Dedifferentiated amniotic fluid mesenchymal stem cell (primary cell): ENCODE measurements around the gene KRT15.

Experiments
- DNase-seq: peaks from one replicate; pipeline ENCODE4 v3.0.0-alpha.2; 2016; ENCODE audit errors: extremely low spot score

The KRT15 gene

DNA sequence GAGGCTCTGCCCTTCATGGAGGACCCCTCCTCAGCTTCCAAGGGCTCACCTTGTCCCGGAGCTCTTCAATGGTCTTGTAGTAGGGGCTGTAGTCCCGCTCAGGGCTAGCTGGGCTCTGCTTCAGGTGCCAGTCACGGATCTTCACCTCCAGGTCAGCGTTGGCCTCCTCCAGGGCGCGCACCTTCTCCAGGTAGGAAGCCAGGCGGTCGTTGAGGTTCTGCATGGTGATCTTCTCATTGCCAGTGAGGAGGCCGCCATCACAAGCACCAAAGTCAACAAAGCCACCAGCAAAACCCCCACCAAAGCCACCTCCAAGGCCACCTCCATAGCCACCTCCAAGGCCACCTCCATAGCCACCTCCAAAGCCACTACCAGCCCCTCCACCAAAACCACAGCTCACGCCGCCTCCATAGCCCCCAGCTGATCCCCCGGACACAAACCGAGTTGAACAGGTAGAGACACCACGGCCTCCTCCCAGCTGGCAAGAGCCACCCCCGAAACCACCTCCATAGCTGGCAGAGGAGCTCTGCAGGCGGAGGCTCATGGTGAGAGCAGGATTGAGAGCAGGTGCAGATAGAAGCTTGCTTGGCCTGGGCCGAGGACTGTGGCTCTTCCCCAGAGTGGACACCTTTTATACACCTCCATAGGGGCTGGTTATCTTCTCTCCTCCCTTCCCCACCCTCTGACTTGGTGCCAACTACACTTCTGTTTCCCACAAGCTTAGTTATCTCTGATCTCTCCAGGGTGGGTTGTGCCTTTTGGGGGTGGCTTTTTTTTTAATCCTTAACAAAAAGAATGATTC lies 13.5 kb downstream of the KRT15 start, which contains the start of gene KRT13:
TSS of gene KRT13 (minus strand) at position 606 of the 802 bp plus-strand sequence. CDS start at position 544, 62 bp downstream.
- no peak for DNase-seq

DNA sequence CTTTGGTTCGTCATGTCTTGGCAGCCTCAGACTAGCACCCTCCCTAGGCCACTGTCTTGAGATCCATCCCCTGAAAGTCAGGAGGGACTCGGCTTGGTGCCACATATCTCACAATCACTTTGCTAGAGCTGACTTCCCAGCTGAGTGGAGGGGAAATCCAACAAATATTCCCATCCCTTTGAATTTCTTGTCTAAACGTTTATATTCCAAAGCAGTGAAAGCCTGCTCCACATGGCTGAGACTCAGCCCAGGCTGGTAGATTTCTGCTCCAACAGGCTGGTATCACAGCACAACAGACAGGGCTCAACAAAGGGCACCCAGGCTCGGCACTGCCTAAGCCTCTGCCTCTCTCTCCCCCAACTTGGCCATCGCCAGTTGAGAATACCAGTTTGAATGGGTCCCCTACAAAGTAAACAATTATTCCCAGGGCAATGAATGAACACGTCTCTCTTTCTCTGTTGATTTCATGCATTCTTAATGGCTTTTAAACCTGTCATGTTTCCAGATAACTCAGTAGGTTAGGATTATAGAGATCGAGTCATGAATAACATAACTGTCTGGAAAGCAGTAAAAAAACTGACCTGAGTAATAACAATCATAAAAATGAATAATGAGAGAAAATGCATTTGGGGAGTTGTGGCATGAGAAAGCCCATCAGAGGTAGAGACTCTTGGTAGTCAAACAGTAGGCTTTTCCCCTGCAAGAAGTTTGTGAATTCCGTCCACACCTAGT lies 14.3 kb downstream of the KRT15 start:
- no peak for DNase-seq

DNA sequence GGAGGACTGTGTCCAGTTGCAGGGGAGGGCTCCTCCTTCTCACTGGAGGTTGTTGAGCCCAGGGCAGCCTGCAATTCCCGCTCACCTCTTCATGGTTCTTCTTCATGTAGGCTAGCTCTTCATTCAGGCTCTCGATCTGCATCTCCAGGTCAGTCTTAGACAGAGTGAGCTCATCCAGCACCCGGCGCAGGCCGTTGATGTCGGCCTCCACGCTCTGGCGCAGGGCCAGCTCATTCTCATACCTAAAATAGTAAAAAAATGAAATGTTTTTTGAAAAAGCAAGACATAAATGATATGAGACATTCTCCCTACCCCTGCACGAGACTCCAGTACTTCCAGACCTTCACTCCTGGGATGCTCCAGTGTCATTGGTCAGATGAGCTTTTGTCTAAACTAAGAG lies 15.5 kb downstream of the KRT15 start:
- no peak for DNase-seq

DNA sequence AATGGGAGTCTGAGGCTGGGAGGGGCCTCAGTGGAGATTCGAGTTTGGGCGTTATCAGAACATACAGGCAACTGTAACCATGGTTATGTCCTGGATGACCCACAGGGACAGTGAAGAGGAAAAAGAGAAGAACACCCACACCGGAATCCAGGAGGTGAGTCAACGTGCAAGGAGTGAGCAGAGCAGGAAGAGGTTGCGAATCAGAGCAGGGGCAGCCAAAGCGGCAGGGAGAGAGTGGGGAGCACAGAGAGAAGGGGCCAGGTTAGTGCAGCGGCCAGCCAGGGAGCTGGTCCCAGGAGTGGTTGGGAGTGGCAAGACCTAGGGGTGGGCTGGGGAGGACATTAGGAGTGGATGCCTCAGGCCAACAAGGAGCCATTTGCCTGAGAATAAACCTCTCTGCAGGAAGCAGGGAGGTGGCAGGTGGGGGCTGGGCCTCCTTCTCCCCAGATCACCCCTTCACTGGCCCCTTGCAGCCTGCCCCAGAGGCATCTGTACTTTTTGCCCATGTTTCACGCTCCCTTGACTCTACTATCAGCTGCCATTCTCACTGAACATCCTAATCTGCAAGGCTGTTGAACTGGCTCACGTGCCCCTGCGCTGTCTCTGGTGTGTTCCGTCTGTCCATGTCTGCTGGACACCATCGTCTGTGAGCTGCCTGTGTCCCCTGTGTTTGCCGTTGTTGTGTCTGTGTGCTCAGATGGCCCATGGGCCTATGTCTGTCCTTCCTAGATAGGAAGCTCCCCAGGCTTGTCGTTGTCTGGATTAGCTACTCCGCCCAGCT lies 18.4 kb downstream of the KRT15 start:
- DNase-seq, result no peak

DNA sequence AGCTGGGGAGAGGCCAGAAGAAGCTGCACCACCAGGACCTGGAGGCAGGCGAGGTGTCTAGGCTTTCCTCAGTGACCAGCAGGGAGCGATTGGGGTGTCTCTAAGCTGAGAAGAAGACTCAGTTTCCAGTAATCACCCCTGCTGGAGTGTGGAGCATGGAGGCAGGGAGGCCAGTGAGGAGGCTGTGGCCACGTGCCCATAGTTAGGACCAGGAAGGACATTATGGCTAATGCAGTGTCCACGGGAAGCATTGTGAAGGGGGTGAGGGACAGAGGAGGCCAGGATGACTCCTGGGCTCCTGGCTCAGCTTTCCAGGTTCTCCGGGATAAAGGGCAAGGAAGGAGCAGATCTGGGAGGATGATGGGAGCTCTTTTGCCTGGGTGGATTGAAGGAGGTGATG lies 19.0 kb downstream of the KRT15 start:
- DNase-seq, result no peak

DNA sequence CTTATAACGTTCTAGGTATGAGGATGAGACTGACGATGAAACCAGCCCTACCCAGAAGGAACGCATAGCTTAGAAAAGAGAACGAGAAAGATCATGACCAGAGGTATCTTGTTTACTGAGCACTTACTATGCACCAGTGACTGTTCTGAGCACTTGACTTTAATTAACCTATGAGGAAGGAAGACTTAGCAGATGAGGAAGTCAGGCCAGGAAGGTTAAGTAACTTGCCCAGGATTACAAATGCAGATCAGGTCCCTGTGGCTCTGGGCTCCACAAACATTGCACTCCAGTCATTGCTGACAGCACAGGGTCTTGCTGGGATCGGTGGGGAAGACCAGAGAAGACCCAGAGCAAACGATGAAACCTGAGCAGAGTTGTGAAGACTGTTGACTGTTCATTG lies 20.4 kb downstream of the KRT15 start:
- DNase-seq, result no peak

DNA sequence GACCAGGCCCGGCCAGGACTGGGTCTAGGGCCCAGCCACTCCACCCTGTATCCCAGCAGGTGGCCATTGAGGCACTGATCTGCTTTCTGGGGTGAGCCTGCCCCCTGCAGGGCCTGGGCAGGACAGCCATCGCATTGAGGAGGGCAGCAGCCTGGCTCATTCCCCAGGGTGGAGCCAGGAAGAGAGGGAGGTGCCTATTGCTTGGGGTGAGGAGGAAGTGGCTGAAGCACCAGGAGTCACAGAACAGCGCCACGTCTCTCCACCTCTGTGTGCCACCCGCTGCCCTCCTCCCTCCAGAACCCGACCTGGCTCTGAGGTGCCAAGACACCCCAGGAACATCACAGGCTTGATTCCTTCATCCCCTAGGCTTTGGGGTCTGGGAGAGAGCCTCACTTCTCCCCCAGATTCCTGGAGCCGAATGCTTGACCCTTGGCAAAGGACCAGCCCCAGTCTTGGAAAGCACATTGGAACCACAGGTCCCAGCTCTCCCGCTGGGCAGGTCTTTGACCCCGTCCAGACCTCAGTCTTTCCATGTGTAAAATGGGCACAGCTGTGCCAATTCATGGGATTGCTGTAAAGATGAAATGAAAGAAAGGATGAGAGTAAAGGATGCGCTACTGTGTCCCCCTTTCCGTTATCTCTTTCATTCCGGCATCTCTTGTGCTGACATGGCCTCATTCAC lies 21.7 kb downstream of the KRT15 start:
- peak; percentile 34 for DNase-seq

DNA sequence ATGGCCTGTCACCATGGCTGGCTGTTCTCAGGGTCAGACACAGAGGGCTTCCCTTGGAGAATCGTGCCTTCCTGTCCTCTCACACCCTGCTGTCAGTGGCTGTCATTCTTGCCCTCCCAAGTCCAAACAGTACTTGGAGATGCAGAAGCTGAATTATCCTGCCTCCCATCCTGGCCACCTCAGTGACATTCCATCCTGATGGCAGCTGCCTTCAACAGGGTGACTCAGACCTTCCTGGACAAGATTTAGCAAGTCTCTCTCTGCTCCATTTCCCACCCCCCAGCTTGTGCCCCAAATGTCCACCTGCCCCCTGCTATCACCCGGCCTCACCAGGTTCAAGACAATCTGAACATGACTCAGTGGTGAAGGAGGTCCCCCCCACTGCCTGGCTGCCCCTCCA lies 24.2 kb downstream of the KRT15 start:
- no peak for DNase-seq

DNA sequence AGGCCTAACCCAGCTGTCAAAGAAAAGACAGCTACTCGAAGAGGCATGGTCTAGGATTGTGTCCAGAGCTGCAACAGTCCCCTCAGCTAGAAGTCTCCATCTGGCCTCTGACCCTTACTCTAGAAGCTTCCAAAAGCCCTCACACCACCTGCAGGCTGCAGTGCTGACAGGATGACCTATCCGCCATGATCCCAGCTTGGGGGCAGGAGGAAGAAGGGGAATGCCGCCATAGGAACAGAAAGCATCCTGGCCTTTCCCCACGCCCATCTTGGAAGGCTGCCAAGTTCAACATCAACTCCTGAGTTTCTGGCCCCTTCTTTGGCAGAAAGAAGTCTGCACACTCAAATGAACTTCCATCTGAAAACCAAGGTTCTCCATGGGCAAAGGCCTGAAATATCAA lies 25.9 kb downstream of the KRT15 start:
- DNase-seq, result no peak

DNA sequence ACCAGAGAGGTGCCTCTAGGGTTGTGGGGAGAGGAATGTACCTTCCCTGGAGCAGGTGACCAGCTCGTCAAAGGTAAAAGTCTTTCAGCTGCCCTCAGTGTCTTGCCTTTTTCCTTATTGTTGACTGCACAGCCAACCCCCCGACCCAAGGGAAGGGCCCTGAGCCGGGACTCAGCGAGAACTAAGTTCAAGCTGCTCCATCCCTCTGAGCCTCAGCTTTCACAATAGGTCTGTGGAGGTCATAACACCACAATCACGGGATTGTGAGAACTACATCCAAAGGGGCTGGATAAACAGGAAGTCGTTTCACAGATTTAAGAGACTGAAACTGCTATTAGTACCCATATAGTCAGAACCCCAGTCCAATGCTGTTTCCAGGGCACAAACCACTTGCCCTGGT lies 26.3 kb downstream of the KRT15 start:
- DNase-seq, result no peak

DNA sequence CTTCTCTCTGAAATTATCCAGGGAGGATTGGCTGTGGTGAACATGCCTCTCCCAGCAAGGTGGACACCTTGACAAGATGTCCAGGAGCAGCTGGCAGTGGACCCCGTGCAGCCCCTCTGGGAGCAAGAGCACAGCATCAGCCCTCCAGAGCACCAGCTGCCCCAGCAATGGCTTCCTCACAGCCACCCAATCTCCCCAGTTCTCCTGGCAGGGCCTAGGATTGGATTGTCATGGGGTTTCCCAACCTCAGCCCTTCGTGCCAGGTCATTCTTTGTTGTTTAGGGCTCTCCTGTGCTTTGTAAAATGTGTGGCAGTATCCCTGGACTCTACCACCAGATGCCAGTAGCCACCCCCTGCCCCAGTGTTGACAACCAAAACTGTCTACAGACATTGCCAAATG lies 27.2 kb downstream of the KRT15 start:
- DNase-seq, result no peak

DNA sequence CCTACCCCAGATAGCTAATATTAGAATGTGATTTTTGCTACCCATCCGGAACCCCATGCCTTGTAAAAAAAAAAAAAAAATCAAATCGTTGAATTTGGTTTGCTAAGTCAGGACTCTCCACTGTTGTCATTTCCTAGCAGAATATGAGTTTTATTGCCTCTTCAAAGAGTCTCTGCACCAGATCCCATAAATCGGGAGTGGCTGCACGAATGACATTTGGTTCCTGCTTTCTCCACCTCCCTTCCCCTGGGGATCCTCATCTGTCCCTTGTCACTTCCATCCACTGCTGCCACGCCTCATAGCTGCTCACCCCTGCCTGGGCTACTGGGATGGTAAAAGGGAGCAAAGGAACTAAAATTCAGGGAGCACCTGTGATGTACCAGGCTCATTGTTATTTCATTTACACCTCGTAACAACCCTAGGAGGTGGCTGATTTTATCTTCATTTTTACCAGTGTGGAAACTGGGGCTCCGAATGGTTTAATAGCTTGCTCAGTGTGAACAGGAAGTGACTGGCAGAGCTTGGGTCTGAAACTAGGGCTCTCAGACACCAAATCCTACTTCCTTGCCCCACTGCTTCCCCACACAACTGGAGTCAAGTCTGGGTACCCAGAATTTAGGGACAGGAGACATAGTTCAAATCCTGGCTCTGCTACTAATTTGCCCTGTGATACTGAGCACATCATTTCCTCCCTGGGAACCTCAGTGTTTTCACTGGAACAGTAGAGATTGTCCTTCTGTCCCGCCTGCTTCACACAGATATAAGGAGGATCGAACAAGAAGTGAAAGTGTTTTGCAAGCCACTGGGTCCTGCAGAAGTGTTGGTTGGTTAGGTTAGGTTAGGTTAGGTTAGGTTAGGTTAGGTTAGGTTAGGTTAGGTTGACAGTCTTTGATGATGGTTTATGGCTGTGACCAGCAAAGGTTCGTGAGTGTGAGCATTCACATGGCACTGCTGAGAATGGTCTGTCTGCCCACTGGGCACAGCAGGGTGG lies 28.4 kb downstream of the KRT15 start:
- no peak for DNase-seq

DNA sequence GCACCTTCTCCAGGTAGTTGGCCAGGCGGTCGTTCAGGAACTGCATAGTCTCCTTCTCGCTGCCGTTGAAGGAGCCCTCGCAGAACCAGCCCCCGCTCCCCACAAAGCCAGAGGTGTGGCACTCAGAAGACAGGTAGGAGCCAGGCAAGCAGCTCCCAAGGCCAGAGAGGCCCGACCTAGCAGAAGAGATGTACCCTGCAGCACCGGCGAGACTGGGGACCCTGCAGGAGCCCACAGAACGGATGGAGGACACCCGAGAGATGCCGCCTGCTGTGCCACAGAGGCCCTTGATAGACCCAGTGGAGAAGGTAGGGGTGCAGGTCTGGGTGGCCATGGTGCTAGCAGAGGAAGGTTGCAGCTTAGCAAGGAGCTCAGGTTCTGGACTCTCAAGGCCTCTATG lies 29.2 kb downstream of the KRT15 start, which contains the start of gene KRT36:
TSS of gene KRT36 (minus strand) at position 380 of the 400 bp plus-strand sequence. CDS start at position 334, 46 bp downstream.
- DNase-seq, result no peak

DNA sequence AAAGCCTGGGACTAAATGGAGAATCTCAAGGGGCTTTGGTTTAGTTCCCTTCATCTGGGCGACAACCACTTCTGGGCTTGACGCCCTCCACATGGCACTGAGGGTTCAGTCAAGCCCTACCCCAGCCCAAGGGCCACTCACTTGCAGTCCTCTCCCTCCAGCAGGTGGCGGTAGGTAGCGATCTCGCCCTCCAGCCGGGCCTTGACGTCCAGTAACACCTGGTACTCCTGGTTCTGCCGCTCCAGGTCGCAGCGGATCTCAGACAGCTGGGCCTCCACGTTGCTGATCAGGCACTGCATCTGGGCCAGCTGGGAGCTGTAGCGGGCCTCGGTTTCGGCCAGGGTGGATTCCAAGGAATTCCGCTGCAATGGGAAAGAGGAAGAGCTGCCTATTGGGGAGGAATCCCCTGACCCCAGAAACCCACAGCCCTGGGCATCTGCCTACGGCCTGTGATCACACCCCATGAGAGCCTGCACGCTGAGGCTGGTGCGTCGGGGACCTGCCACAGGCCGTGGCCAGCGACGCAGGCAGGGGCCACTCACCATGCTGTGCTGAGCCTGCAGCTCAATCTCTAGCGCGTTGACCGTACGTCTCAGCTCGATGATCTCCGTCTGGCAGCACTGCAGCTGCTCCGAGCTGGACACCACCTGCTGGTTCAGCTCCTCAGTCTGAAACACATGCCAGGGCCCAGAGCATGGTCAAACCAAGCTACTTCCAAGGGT lies 31.7 kb downstream of the KRT15 start:
- DNase-seq, result no peak

DNA sequence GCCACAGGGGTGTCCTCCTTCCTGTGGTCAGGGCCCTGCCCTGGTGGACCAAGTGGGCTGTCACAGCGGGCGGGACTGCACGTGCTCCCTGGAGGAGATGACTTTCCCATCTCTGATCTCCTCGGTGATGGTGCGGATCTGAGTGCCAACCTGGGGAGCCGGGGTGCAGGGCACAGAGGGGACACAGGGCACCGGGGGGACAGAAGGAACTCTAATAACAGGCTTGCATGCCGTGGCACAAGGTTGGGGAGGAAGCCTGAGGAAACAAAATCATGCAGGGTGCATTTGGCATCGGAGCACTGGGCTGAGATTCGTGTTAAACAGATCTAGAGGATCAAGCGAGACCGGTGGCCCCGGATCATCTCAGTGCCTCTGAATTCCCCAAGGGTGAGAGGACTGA lies 32.4 kb downstream of the KRT15 start:
- no peak for DNase-seq

DNA sequence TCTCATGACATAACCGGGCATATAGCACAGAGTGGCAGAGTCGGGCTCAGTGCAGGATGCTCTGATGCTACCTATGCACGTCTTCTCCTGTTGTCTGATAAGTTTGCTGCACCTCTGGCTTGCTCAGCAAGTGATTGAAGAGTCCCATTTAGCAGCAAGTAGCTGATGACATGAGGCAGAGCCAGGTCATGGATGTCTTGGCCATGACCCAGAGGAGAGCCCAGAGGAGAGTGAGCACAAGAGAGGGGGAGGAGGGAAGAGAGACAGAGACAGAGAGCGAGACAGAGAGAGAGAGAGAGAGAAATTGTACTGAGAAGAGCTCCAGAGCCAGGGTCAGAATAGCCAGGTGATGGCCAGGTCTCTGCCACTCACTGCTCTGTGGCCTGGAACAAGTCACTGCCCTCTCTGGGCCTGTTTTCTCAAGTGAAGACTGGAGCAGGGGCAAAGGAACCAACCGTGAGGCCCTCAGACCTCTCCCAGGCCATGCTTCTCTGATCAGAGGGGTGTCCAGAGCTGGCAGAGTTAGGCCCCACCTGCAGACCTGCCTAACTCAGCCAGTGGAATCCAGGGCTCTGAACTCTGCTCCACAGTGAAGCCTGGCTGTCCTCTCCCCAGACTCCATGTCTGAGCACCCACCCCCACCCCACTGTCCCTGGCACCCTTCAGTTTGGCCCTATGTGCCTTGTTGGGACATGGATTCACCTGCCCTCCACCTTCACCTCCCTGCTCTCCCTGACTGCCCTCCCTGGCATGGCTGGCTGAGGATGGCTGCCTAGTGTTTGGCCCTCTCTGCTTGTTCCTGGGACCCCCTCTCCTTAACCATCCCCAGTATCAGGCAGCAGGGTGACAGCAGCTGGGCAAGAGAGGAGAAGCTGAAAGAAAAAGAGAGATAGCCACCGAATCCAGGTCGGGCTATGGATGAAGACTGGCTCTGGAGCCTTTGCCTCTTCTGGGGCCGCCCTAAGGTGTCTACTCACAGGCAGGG lies 33.5 kb downstream of the KRT15 start:
- DNase-seq, result no peak

DNA sequence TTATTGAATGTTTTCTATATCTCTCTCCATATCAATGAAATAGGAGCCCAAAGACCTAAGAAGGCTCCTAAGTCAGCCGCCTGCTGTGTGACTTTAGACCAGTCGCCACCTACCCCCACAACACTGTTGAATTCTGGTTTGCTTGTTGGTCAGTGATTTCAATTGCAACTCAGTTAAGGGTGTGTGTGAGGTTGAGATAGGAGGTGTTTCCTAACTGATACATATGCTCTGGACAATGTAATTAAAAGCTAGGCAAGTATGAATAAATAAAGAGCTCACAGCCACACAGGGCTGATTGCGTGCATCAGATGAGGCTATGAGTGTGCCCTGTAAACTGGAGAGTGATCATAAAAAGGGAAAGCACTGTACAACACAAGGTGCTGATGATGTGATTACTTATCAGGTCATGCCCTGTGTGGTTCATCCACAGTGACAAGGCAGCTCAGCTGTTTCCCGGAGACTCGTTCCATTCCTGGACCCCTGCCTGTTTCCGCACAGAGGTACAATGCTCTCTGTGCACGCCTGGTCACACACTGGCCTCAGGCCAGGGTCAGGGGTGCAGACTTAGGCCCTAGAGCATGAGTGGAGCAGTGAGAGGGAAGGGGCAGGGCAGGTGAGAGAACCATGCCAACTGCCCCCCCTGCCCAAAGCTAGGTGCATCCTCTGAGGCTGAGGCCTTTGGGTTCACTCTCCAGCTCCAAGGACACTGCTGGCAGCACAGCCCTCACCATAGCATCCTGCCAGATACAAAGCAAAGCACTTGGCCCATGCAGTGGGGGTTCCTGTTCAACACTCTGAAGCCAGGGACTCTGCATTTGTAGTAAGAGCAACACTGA lies 34.5 kb downstream of the KRT15 start:
- no peak for DNase-seq

DNA sequence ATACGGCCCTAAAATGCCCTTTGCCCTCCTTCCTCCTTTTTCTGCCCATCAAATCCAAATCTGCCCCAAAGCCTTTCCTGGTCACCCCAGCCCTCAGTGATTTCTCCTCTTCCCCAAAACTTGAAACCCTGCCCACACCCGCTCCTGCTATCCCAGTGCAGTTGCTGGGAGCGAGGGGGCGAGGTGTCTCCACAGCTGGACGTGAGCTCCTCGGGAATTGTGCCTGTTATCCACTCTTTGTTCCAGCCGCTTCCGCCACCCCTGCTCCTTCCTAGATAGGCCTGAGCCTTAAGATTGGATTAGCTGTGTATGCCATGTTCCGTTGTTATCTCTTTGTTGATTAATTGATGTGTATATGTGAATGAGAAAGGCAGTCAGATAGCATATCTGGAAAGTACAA lies 35.2 kb downstream of the KRT15 start:
- no peak for DNase-seq
